ENCODE data around the gene GAREM2. TPM values are rescaled to one million over a fixed set of nuclear protein-coding genes. Genes with fewer than 3 reads are reported as not detected.

Gene GAREM2
- total RNA-seq, 1 experiment from 2014 or later = 2.8 TPM

DNA sequence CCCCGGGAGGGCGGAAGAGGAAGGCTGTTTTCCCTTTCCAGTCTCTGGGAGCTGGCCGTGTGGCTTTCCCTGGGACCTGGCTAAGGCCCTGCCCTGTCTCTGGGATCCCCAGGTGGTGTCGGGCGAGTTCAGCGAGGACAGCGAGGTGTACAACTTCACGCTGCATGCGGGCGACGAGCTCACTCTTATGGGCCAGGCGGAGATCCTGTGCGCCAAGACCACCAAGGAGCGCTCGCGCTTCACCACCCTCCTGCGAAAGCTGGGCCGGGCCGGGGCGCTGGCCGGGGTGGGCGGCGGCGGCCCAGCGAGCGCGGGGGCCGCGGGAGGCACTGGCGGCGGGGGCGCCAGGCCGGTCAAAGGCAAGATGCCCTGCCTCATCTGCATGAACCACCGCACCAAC, 11.2 kb downstream of the GAREM2 start:
- Histone ChIP-seq H3K4me3 (ENCODE audit: low read depth, low read length, poor library complexity, severe bottlenecking) (no peak overlapping the region), H3K4me1 (ENCODE audit: insufficient read depth, low read length, poor library complexity, severe bottlenecking) (peaks cover under 1% of the 10 kb centered on the region), H3K9me3 (ENCODE audit: low read depth, low read length, poor library complexity, severe bottlenecking) (no peaks in the 10 kb centered on the region), H3K27me3 (replicated peaks; ENCODE audit: insufficient read depth, low read depth, low read length, poor library complexity) (no peaks in the 10 kb centered on the region), H3K36me3 (ENCODE audit: insufficient read depth, low read length, poor library complexity, severe bottlenecking) (no peaks in the 10 kb centered on the region), H3K27ac (ENCODE audit: low read depth, low read length, poor library complexity, severe bottlenecking) (no peak overlapping the region)
- BruUV-seq (replicated peaks) = no TSS peak
- no peak for DNase-seq (ENCODE audit: low spot score)
- intact Hi-C loops (cut with micrococcal nuclease; ENCODE audit: unreplicated experiment) = no loop called here
- ChIA-PET POLR2A (ENCODE audit: low non-redundant PET) (no interaction called here), CTCF (no interaction called here)
- TF ChIP-seq EZH2 (IDR thresholded peaks at IDR 0.05; ENCODE audit: borderline replicate concordance, low read depth, low read length, poor library complexity, severe bottlenecking) (no peak), CTCF (conservative IDR thresholded peaks at IDR 0.05; ENCODE audit: low read depth, low read length) (no peak)

DNA sequence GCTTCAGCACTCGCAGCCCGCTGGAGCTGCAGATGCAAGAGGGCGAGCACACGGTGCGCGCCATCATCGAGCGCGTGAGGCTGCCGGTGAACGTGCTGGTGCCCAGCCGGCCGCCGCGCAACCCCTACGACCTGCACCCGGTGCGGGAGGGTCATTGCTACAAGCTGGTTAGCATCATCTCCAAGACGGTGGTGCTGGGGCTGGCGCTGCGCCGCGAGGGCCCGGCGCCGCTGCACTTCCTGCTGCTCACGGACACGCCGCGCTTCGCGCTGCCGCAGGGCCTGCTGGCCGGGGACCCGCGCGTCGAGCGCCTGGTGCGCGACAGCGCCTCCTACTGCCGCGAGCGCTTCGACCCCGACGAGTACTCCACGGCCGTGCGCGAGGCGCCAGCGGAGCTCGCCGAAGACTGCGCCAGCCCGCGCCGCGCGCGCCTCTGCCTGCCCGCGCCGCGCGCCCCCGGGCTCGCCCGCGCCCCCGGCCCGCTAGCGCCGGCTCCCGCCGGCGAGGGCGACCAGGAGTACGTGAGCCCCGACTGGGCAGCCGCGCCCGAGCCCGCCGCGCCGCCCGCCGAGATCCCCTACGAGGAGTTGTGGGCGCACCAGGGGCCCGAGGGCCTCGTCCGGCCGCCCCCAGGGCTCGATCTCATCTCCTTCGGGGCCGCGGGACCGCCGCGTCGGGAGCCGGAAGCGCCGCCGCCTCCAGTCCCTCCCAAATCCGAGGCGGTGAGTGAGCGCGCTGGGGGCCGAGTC, 11.8 kb downstream of the GAREM2 start:
- CTCF ChIA-PET = no interaction called here

GRCh38 chr2:26185304-26185928, 12.5 kb downstream of the GAREM2 start:
- CTCF ChIA-PET = no interaction called here
- Histone ChIP-seq H3K4me1 (ENCODE audit: insufficient read depth, low read length, poor library complexity, severe bottlenecking) (no peaks in the 10 kb centered on the region), H3K27ac (ENCODE audit: low read depth, low read length, poor library complexity, severe bottlenecking) (no peak overlapping the region), H3K4me3 (ENCODE audit: low read depth, low read length, poor library complexity, severe bottlenecking) (no peak overlapping the region), H3K36me3 (ENCODE audit: insufficient read depth, low read length, poor library complexity, severe bottlenecking) (no peaks in the 10 kb centered on the region), H3K27me3 (replicated peaks; ENCODE audit: insufficient read depth, low read depth, low read length, poor library complexity) (no peaks in the 10 kb centered on the region), H3K9me3 (ENCODE audit: low read depth, low read length, poor library complexity, severe bottlenecking) (no peaks in the 10 kb centered on the region)
- intact Hi-C loops (cut with micrococcal nuclease; ENCODE audit: unreplicated experiment) = no loop called here
- no peak for DNase-seq (ENCODE audit: low spot score)
- POLR2A ChIA-PET (ENCODE audit: low non-redundant PET) = no interaction called here
- TF ChIP-seq CTCF (conservative IDR thresholded peaks at IDR 0.05; ENCODE audit: low read depth, low read length) = no peak
- TF ChIP-seq EZH2 (IDR thresholded peaks at IDR 0.05; ENCODE audit: borderline replicate concordance, low read depth, low read length, poor library complexity, severe bottlenecking) = no peak
- BruUV-seq (replicated peaks) = no TSS peak

More for the DNA sequence above, 11.8 kb downstream of the GAREM2 start:
- no peak overlapping the region for H3K4me3 ChIP-seq (ENCODE audit: low read depth, low read length, poor library complexity, severe bottlenecking)
- TF ChIP-seq EZH2 (IDR thresholded peaks at IDR 0.05; ENCODE audit: borderline replicate concordance, low read depth, low read length, poor library complexity, severe bottlenecking) (no peak), CTCF (conservative IDR thresholded peaks at IDR 0.05; ENCODE audit: low read depth, low read length) (no peak)
- H3K27me3 ChIP-seq (replicated peaks; ENCODE audit: insufficient read depth, low read depth, low read length, poor library complexity) = no peaks in the 10 kb centered on the region
- BruUV-seq (replicated peaks) = no TSS peak
- no peaks in the 10 kb centered on the region for H3K9me3 ChIP-seq (ENCODE audit: low read depth, low read length, poor library complexity, severe bottlenecking)
- no peaks in the 10 kb centered on the region for H3K36me3 ChIP-seq (ENCODE audit: insufficient read depth, low read length, poor library complexity, severe bottlenecking)
- intact Hi-C loops (cut with micrococcal nuclease; ENCODE audit: unreplicated experiment) = no loop called here
- POLR2A ChIA-PET (ENCODE audit: low non-redundant PET) = no interaction called here
- H3K27ac ChIP-seq (ENCODE audit: low read depth, low read length, poor library complexity, severe bottlenecking) = no peak overlapping the region
- DNase-seq (ENCODE audit: low spot score) = no peak
- no peaks in the 10 kb centered on the region for H3K4me1 ChIP-seq (ENCODE audit: insufficient read depth, low read length, poor library complexity, severe bottlenecking)

All from A673 (cell line).